IMR-90 (cell line): Measurements from ENCODE around the gene ZNF385D. TPM values are rescaled to one million over a fixed set of nuclear protein-coding genes. Genes with fewer than 3 reads are reported as not detected.

Experiments
- ATAC-seq: fragments of 200-7000 bp; cut with Tn5 transposase; 2 replicates; pipeline ENCODE4 v1.9.1; 2020; ENCODE audit warnings: low read depth, mild to moderate bottlenecking, moderate library complexity
- BruUV-seq: library from RNA; stranded (reverse); fragments of 400-500 nt; replicated peaks from 2 replicates; lab custom pipeline; 2021; lab: Mats Ljungman, UMichigan
- CTCF ChIA-PET: fragments of 300-600 bp; formaldehyde crosslinking; extraction: SDS; loops from one replicate; lab custom pipeline; 2021; ENCODE audit warnings: antibody characterized with exemption; lab: Yijun Ruan, JAX
- POLR2A ChIA-PET: fragments of 300-600 bp; sonication (Branson Sonifier 250); formaldehyde crosslinking; loops from one replicate; lab custom pipeline; 2022; ENCODE audit warnings: antibody characterized with exemption; ENCODE audit not compliant: unreplicated experiment; lab: Charles Lee
- DNase-seq: peaks from one replicate; pipeline ENCODE4 v3.0.0; 2013
- H2AFZ ChIP-seq: replicated peaks from 2 replicates; pipeline ENCODE3; 2013; ENCODE audit warnings: low read length, mild to moderate bottlenecking; ENCODE audit not compliant: poor library complexity
- H2AK5ac ChIP-seq: 2 replicates; pipeline ENCODE4 v1.6.1; 2013; ENCODE audit warnings: low read depth, low read length, inconsistent platforms
- H2AK9ac ChIP-seq: replicated peaks from 2 replicates; pipeline ENCODE3; 2013; ENCODE audit warnings: mild to moderate bottlenecking, low read depth, low read length, moderate library complexity; ENCODE audit not compliant: poor library complexity
- H2BK120ac ChIP-seq: 2 replicates; pipeline ENCODE4 v1.6.1; 2013; ENCODE audit warnings: low read depth, low read length, inconsistent platforms
- H2BK15ac ChIP-seq: 3 replicates; pipeline ENCODE4 v1.6.1; 2013; ENCODE audit warnings: low read depth, low read length, inconsistent platforms
- H2BK20ac ChIP-seq: 2 replicates; pipeline ENCODE4 v1.6.1; 2013; ENCODE audit warnings: low read depth, mild to moderate bottlenecking, inconsistent platforms, low read length, moderate library complexity
- H2BK5ac ChIP-seq: 2 replicates; pipeline ENCODE4 v1.6.1; 2013; ENCODE audit warnings: mild to moderate bottlenecking, low read depth, low read length, inconsistent platforms; ENCODE audit not compliant: poor library complexity, severe bottlenecking
- H3K14ac ChIP-seq: replicated peaks from 2 replicates; pipeline ENCODE4 v1.6.1; 2013; ENCODE audit warnings: low read depth, low read length, inconsistent platforms
- H3K18ac ChIP-seq: 2 replicates; pipeline ENCODE4 v1.6.1; 2013; ENCODE audit warnings: low read depth, low read length, control low read depth
- H3K23ac ChIP-seq: 2 replicates; pipeline ENCODE4 v1.6.1; 2013; ENCODE audit warnings: low read depth, low read length, inconsistent platforms
- H3K27ac ChIP-seq: 2 replicates; pipeline ENCODE4 v1.5.1; 2013; ENCODE audit warnings: mild to moderate bottlenecking, control low read depth, low read length; ENCODE audit not compliant: insufficient read depth
- H3K27me3 ChIP-seq: 2 replicates; pipeline ENCODE4 v1.6.1; 2013; ENCODE audit warnings: low read length; ENCODE audit not compliant: control insufficient read depth, insufficient read depth
- H3K36me3 ChIP-seq: 2 replicates; pipeline ENCODE4 v1.6.1; 2013; ENCODE audit warnings: low read length, mixed read lengths; ENCODE audit not compliant: control insufficient read depth, insufficient read depth
- H3K4ac ChIP-seq: 2 replicates; pipeline ENCODE4 v1.6.1; 2013; ENCODE audit warnings: low read depth, low read length, inconsistent platforms
- H3K4me1 ChIP-seq: 2 replicates; pipeline ENCODE4 v1.6.1; 2013; ENCODE audit warnings: low read length, mixed read lengths; ENCODE audit not compliant: control insufficient read depth, insufficient read depth
- H3K4me2 ChIP-seq: 2 replicates; pipeline ENCODE4 v1.6.1; 2013; ENCODE audit warnings: low read depth, mild to moderate bottlenecking, control low read depth, low read length, moderate library complexity
- H3K4me3 ChIP-seq: 2 replicates; pipeline ENCODE4 v1.5.1; 2013; ENCODE audit warnings: low read depth, mild to moderate bottlenecking, control low read depth, low read length, moderate library complexity; ENCODE audit not compliant: insufficient read depth
- H3K56ac ChIP-seq: 2 replicates; pipeline ENCODE4 v1.6.1; 2013; ENCODE audit warnings: low read length, inconsistent platforms; ENCODE audit not compliant: insufficient read depth; ENCODE audit errors: extremely low read depth
- H3K79me1 ChIP-seq, 2 experiments: 2 replicates each; pipeline ENCODE4 v1.6.1; 2013; ENCODE audit warnings: low read length in 2 of 2, inconsistent platforms in 1 of 2, low read depth in 1 of 2
- H3K9ac ChIP-seq: 2 replicates; pipeline ENCODE4 v1.6.1; 2013; ENCODE audit warnings: low read depth, low read length, control low read depth
- H3K9me1 ChIP-seq: 2 replicates; pipeline ENCODE4 v1.6.1; 2013; ENCODE audit warnings: low read length, inconsistent platforms; ENCODE audit not compliant: insufficient read depth
- H3K9me3 ChIP-seq: 2 replicates; pipeline ENCODE4 v1.6.1; 2013; ENCODE audit warnings: low read length; ENCODE audit not compliant: control insufficient read depth, insufficient read depth
- H4K20me1 ChIP-seq: 2 replicates; pipeline ENCODE4 v1.6.1; 2013; ENCODE audit warnings: low read length, inconsistent platforms; ENCODE audit not compliant: insufficient read depth
- H4K5ac ChIP-seq: 2 replicates; pipeline ENCODE4 v1.6.1; 2013; ENCODE audit warnings: mild to moderate bottlenecking, low read depth, low read length, control low read depth
- H4K8ac ChIP-seq, 2 experiments: 2 replicates each; pipeline ENCODE4 v1.6.1; 2013; ENCODE audit warnings: low read depth in 2 of 2, low read length in 2 of 2, control low read depth in 1 of 2, inconsistent platforms in 1 of 2
- H4K91ac ChIP-seq: 2 replicates; pipeline ENCODE4 v1.6.1; 2013; ENCODE audit warnings: low read depth, low read length, inconsistent platforms; ENCODE audit not compliant: insufficient read depth
- CEBPB ChIP-seq: IDR thresholded peaks from 2 replicates; pipeline ENCODE4 v1.6.1; 2012; ENCODE audit warnings: low read depth, low read length, improper control_type of control experiment
- CTCF ChIP-seq: conservative IDR thresholded peaks from 2 replicates; pipeline ENCODE4 v1.5.1; 2012; ENCODE audit warnings: mild to moderate bottlenecking, low read depth, low read length, improper control_type of control experiment
- MAFK ChIP-seq: IDR thresholded peaks from 2 replicates; pipeline ENCODE4 v1.6.1; 2012; ENCODE audit warnings: low read depth, low read length, improper control_type of control experiment
- MAZ ChIP-seq: IDR thresholded peaks from 2 replicates; pipeline ENCODE4 v1.6.1; 2012; ENCODE audit warnings: low read depth, mild to moderate bottlenecking, low read length, improper control_type of control experiment, moderate library complexity, borderline replicate concordance
- MXI1 ChIP-seq: IDR thresholded peaks from 2 replicates; pipeline ENCODE4 v1.6.1; 2012; ENCODE audit warnings: low read depth, mild to moderate bottlenecking, low read length, moderate library complexity, borderline replicate concordance
- POLR2A ChIP-seq: IDR thresholded peaks from 2 replicates; pipeline ENCODE4 v1.6.1; 2012; ENCODE audit warnings: mild to moderate bottlenecking, low read depth, low read length
- RAD21 ChIP-seq: IDR thresholded peaks from 2 replicates; pipeline ENCODE4 v1.6.1; 2012; ENCODE audit warnings: low read length, improper control_type of control experiment
- USF2 ChIP-seq: fragments of 150-350 bp; IDR thresholded peaks from 2 replicates; pipeline ENCODE4 v1.6.1; 2017; ENCODE audit warnings: mild to moderate bottlenecking, antibody characterized with exemption, low read length, low read depth
- WGBS, 2 experiments: methylation state at CpG; one replicate each; pipeline versions ENCODE4 v1.1.5 to v1.1.7; 2013; ENCODE audit warnings: missing lambda C conversion rate in 2 of 2; ENCODE audit not compliant: insufficient read length in 1 of 2; ENCODE audit errors: extremely low coverage in 2 of 2; 5-methylcytosine and 5-hydroxymethylcytosine counted together
- dilution Hi-C: fragments of 300-500 bp; cut with HindIII; formaldehyde crosslinking; loops from one replicate; pipeline ENCODE4 v1.14.3; 2018; ENCODE audit warnings: low sequenced_read_pairs; ENCODE audit not compliant: unreplicated experiment
- in situ Hi-C: fragments of 300-500 bp; cut with MboI; formaldehyde crosslinking; loops from 3 replicates; pipeline ENCODE4 v1.14.3; 2019; ENCODE audit warnings: low sequenced_read_pairs, inconsistent platforms, mixed read lengths
- intact Hi-C: fragments of 100-400 bp; cut with micrococcal nuclease; formaldehyde crosslinking; loops from 2 replicates; pipeline ENCODE4 v1.10.0; 2022
- polyA plus RNA-seq, 3 experiments: library from polyadenylated mRNA; depleted of rRNA; stranded (reverse); fragments of >200 nt; gene quantifications; 2 replicates each; pipeline ENCODE4 v1.2.3, GENCODE V29; 2012; ENCODE audit warnings: low replicate concordance in 1 of 3
- total RNA-seq: library from RNA; depleted of rRNA; stranded (reverse); fragments of >200 nt; gene quantifications from 2 replicates; pipeline ENCODE4 v1.2.3, GENCODE V29; 2012

The ZNF385D gene
- total and polyA plus RNA-seq, 2 of the 4 experiments (the other 2 are of a cell fraction): 0.18 to 2.4 TPM

- Histone ChIP-seq H3K56ac (no peak overlapping the region), H3K9me3 (no peaks in the 10 kb centered on the region), H3K9me1 (no peaks in the 10 kb centered on the region), H2AFZ (no peak overlapping the region), H2BK120ac (no peak overlapping the region), H3K79me1 (no peaks in the 10 kb centered on the region), H4K8ac (no peak overlapping the region), H2BK15ac (no peak overlapping the region), H3K27me3 (no peaks in the 10 kb centered on the region), H3K27ac (no peak overlapping the region), H3K23ac (no peak overlapping the region), H4K5ac (no peak overlapping the region), H2BK5ac (no peak overlapping the region), H3K4me2 (no peak overlapping the region), H3K4ac (no peak overlapping the region), H3K14ac (no peak overlapping the region), H3K9ac (no peak overlapping the region), H3K36me3 (no peaks in the 10 kb centered on the region), H2AK9ac (no peak overlapping the region), H3K4me3 (no peak overlapping the region), H2BK20ac (no peak overlapping the region), H3K4me1 (no peaks in the 10 kb centered on the region), H4K20me1 (no peaks in the 10 kb centered on the region), H2AK5ac (no peak overlapping the region), H3K18ac (no peak overlapping the region), H4K91ac (no peak overlapping the region)
- dilution Hi-C loops: no loop called here
- TF ChIP-seq USF2: no peak
- TF ChIP-seq MXI1: no peak
- TF ChIP-seq CTCF: no peak
- no peak for TF ChIP-seq CEBPB
- TF ChIP-seq MAZ: no peak
- no peak for TF ChIP-seq POLR2A
- TF ChIP-seq MAFK: no peak
- no peak for TF ChIP-seq RAD21
- in situ Hi-C loops: no loop called here
- BruUV-seq: no TSS peak
- intact Hi-C loops: no loop called here
- CTCF ChIA-PET: no interaction called here
- no CpG with 5 or more reads among the region's 2 CpGs for WGBS, 2 experiments
- ATAC-seq: no peak
- POLR2A ChIA-PET: no interaction called here
- no peak for DNase-seq
Observed at GRCh38 chr3:21425715-21426114, 325.3 kb downstream of the ZNF385D start.
